ENCODE data around the gene FYB1. TPM values are rescaled to one million over a fixed set of nuclear protein-coding genes. Genes with fewer than 3 reads are reported as not detected.

The FYB1 gene
- total and polyA plus RNA-seq, 2 of the 8 experiments (the other 6 are each of a cell fraction or from before 2014, with no cell fraction given) = not detected

GRCh38 chr5:39108987-39109386, 110.4 kb downstream of the FYB1 start:
- Histone ChIP-seq H4K20me1 (replicated peaks in 1 of 2; ENCODE audit: control insufficient read depth in 1 of 2, insufficient read depth in 2 of 2, low read length in 2 of 2) (no peaks in the 10 kb centered on the region), H2BK12ac (ENCODE audit: low read depth, low read length) (no peak overlapping the region), H2BK5ac (ENCODE audit: low read depth, low read length) (no peak overlapping the region), H3K9me3 (ENCODE audit: insufficient read depth in 2 of 2, low read depth in 1 of 2, low read length in 1 of 2) (no peaks in the 10 kb centered on the region), H2AFZ (ENCODE audit: low read length) (no peak overlapping the region), H3K27me3 (replicated peaks in 1 of 4; ENCODE audit: control insufficient read depth in 3 of 4, extremely low read depth in 1 of 4, insufficient read depth in 3 of 4, low read length in 3 of 4) (no peaks in the 10 kb centered on the region), H3K4me1 (replicated peaks in 1 of 4; ENCODE audit: control insufficient read depth in 3 of 4, insufficient read depth in 4 of 4, low read length in 3 of 4) (no peaks in the 10 kb centered on the region), H3K56ac (replicated peaks; ENCODE audit: insufficient read length, low read depth, low read length) (no peak overlapping the region), H3K4ac (replicated peaks; ENCODE audit: insufficient read length, low read depth, low read length) (no peak overlapping the region), H4K8ac (ENCODE audit: extremely low read depth, insufficient read depth, low read length) (no peak overlapping the region), H3K36me3 (ENCODE audit: control insufficient read depth in 2 of 4, insufficient read depth in 4 of 4, low read length in 3 of 4) (no peaks in the 10 kb centered on the region), H3K27ac (ENCODE audit: low read depth, low read length) (no peak overlapping the region), H3K4me3 (ENCODE audit: extremely low read depth in 1 of 4, insufficient read depth in 2 of 4, low read depth in 3 of 4, low read length in 4 of 4) (no peak overlapping the region), H3K4me2 (ENCODE audit: insufficient read depth in 1 of 2, low read depth in 2 of 2, low read length in 2 of 2) (no peak overlapping the region), H2BK120ac (replicated peaks; ENCODE audit: low read depth, low read length) (no peak overlapping the region), H4K5ac (ENCODE audit: insufficient read length, low read depth, low read length) (no peak overlapping the region), H2AK5ac (ENCODE audit: low read depth, low read length) (no peak overlapping the region), H3K23ac (ENCODE audit: insufficient read length) (no peak overlapping the region), H3K14ac (ENCODE audit: insufficient read length) (no peak overlapping the region), H4K91ac (replicated peaks; ENCODE audit: insufficient read length, low read length) (no peak overlapping the region), H3K79me1 (ENCODE audit: low read depth, low read length) (no peaks in the 10 kb centered on the region), H3K23me2 (ENCODE audit: low read depth, low read length) (no peaks in the 10 kb centered on the region), H2BK20ac (ENCODE audit: low read length) (no peak overlapping the region), H3K79me2 (ENCODE audit: control insufficient read depth in 1 of 2, insufficient read depth in 2 of 2, low read length in 2 of 2) (no peaks in the 10 kb centered on the region), H3K18ac (ENCODE audit: extremely low read depth, low read length) (no peak overlapping the region), H2BK15ac (ENCODE audit: low read length) (no peak overlapping the region), H3K9ac (replicated peaks in 1 of 4; ENCODE audit: extremely low read depth in 1 of 4, low read depth in 3 of 4, low read length in 3 of 4) (no peak overlapping the region)
- ChIA-PET POLR2A (ENCODE audit: partially characterized antibody) (no interaction called here), CTCF (ENCODE audit: partially characterized antibody) (no interaction called here)
- FAIRE-seq = no peak
- 88% methylated on average over 3 of the region's 3 CpGs; no CpG with 5 or more reads in 1 of the 2 experiments for WGBS, 2 experiments (ENCODE audit: extremely low coverage in 1 of 2, insufficient coverage in 1 of 2, insufficient read length in 1 of 2, insufficient replicate concordance in 2 of 2, low coverage in 1 of 2, low lambda C conversion rate in 2 of 2, missing lambda C conversion rate in 1 of 2)
- no peak for DNase-seq (ENCODE audit: low read depth in 1 of 2, low spot score in 2 of 2)
- no peak for TF ChIP-seq EZH2 (IDR thresholded peaks at IDR 0.05; ENCODE audit: low read depth, low read length, severe bottlenecking)
- no peak for TF ChIP-seq ASH2L (IDR thresholded peaks at IDR 0.05; ENCODE audit: low read length)
- no peak for TF ChIP-seq SRF (IDR thresholded peaks at IDR 0.05; ENCODE audit: low read depth, low read length)

All from H1 (cell line).